ENCODE measurements around the gene CMKLR1.

- TF ChIP-seq MAX (IDR thresholded peaks at IDR 0.05; ENCODE audit: low read depth) (no peak), CTCF (IDR thresholded peaks at IDR 0.05) (no peak)
Measured at GRCh38 chr12:108315486-108316105, 23.5 kb downstream of the CMKLR1 start.

Data from SK-N-SH (cell line).